ENCODE results near the gene PSIP1.

DNA sequence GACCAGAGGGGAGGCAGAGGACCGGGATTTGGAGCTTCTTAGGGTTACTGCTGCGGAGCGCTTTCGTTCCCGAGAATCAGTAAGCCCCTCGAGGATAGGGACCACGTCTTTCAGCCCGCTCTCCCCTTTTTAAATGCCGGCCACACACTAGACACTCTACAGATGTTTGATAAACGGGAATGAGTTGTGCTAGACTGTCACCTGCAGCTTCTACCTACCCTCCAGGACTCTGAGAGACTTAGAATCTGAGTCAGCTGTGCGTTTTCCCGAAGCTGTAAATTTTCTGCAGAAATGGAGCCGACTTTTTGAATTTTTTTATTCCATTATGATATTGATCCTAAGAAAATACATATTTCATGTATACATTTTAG, 42.7 kb upstream of the PSIP1 start:
- TF ChIP-seq, protein P1, sequence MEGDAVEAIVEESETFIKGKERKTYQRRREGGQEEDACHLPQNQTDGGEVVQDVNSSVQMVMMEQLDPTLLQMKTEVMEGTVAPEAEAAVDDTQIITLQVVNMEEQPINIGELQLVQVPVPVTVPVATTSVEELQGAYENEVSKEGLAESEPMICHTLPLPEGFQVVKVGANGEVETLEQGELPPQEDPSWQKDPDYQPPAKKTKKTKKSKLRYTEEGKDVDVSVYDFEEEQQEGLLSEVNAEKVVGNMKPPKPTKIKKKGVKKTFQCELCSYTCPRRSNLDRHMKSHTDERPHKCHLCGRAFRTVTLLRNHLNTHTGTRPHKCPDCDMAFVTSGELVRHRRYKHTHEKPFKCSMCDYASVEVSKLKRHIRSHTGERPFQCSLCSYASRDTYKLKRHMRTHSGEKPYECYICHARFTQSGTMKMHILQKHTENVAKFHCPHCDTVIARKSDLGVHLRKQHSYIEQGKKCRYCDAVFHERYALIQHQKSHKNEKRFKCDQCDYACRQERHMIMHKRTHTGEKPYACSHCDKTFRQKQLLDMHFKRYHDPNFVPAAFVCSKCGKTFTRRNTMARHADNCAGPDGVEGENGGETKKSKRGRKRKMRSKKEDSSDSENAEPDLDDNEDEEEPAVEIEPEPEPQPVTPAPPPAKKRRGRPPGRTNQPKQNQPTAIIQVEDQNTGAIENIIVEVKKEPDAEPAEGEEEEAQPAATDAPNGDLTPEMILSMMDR (IDR thresholded peaks at IDR 0.05 in 2 of 3, conservative IDR thresholded peaks at IDR 0.05 in 1 of 3; ENCODE audit: insufficient read depth in 2 of 3, low read depth in 1 of 3, low read length in 3 of 3): no peak
- no peak for TF ChIP-seq CBX8 (IDR thresholded peaks at IDR 0.05; ENCODE audit: borderline replicate concordance, extremely low read depth, low read depth, low read length, poor library complexity, severe bottlenecking)
- no peak for TF ChIP-seq GABPA (tag; conservative IDR thresholded peaks at IDR 0.05; ENCODE audit: low read depth)
- no peak for TF ChIP-seq SP1 (CRISPR knock-in tag; IDR thresholded peaks at IDR 0.05)
- TF ChIP-seq SPI1 (IDR thresholded peaks at IDR 0.05; ENCODE audit: borderline replicate concordance, low read depth, low read length): no peak
- no peak for TF ChIP-seq PHB2 (IDR thresholded peaks at IDR 0.05; ENCODE audit: low read depth)
- TF ChIP-seq ETS1 (conservative IDR thresholded peaks at IDR 0.05; ENCODE audit: control insufficient read depth, low read depth, low read length): no peak
- no peak for TF ChIP-seq NR2C2 (CRISPR knock-in tag; IDR thresholded peaks at IDR 0.05)
- TF ChIP-seq NR2C2 (tag; IDR thresholded peaks at IDR 0.05): no peak
- TF ChIP-seq ELF4 (CRISPR knock-in tag; IDR thresholded peaks at IDR 0.05): no peak
- no peak for TF ChIP-seq NCOA6 (IDR thresholded peaks at IDR 0.05)
- TF ChIP-seq EZH2 (IDR thresholded peaks at IDR 0.05; ENCODE audit: borderline replicate concordance, low read depth, low read length): no peak
- no peak for TF ChIP-seq AFF1 (IDR thresholded peaks at IDR 0.05; ENCODE audit: low read depth in 1 of 2, partially characterized antibody in 2 of 2)

Data from K562 (cell line).